Measurements from ENCODE around the gene ANKRD22. TPM values are rescaled to one million over a fixed set of nuclear protein-coding genes. Genes with fewer than 3 reads are reported as not detected.

ANKRD22 gene
- polyA plus RNA-seq, 2 of the 4 experiments (the other 2 are of a cell fraction): 0.53 to 0.59 TPM

DNA sequence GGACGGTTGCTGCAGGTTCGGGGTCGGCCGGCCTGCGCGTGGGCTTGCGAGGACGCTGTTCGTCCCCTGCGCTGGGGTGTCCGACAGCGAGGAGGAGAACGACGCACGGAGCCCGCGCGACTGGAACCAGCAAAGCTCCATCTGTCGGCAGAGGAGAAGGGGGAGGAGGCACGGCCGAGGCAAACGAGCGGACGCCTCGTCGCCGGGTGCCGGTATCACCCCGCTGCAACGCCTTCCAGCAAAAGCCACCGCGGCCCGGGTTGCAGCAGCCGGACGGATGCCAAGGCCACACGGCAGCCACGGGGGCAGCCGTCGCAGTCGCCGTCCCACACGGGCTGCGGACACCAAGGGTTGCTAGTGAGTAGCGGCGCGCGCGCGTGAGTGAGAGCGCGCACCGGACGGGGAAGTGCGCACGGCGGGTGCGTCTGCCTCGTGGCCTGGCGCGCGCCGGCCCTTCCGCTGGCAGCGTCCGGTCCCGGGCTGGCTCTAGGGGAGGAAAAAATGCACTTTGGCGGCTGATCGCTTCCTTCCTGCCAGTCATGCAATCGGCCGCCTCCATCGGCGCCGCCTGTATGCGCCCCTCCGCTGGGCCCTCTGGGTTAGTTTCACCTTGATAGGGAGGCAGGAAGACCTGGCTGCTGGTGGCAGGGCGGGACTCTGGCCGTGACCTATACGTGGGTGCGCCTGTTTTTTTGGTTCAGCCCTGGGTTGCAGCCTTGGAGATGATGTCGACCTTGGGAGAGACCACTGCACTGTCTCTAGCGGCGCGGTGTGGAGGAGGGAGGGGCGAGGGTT, 28.8 kb upstream of the ANKRD22 start (continued):
- TF ChIP-seq NFE2L2 (conservative IDR thresholded peaks at IDR 0.05; ENCODE audit: low read length) (no peak), EHF (CRISPR knock-in tag; IDR thresholded peaks at IDR 0.05) (no peak), REST (IDR thresholded peaks at IDR 0.05) (no peak), PHF8 (IDR thresholded peaks at IDR 0.05; ENCODE audit: borderline replicate concordance, low read depth) (peak; percentile 68), JUN (IDR thresholded peaks at IDR 0.05) (peak; percentile 43 to 78; a peak in 3 of 5 replicates), TFCP2L1 (CRISPR knock-in tag; IDR thresholded peaks at IDR 0.05) (0 out of 2 replicates have a peak, but pooled peaks have one; percentile 10), ESRRA (IDR thresholded peaks at IDR 0.05; ENCODE audit: borderline replicate concordance, low read length) (no peak; the same call in 1 of the 2 replicates), ZC3H11A (IDR thresholded peaks at IDR 0.05) (no peak), POLR2A (IDR thresholded peaks at IDR 0.05; ENCODE audit: low read length) (peak; percentile 53), NPAS2 (CRISPR knock-in tag; IDR thresholded peaks at IDR 0.05; ENCODE audit: borderline replicate concordance) (no peak), KDM1A (IDR thresholded peaks at IDR 0.05; ENCODE audit: low read depth) (no peak), TP53 (CRISPR knock-in tag; IDR thresholded peaks at IDR 0.05) (no peak), MYC (IDR thresholded peaks at IDR 0.05; ENCODE audit: borderline replicate concordance, low read length) (peak; percentile 82), CEBPB (IDR thresholded peaks at IDR 0.05) (no peak), HOXA7 (CRISPR knock-in tag; IDR thresholded peaks at IDR 0.05) (no peak), ATOH8 (CRISPR knock-in tag; IDR thresholded peaks at IDR 0.05; ENCODE audit: low read depth) (no peak), CHD4 (IDR thresholded peaks at IDR 0.05; ENCODE audit: borderline replicate concordance) (no peak), RFX5 (IDR thresholded peaks at IDR 0.05) (no peak), CBX8 (IDR thresholded peaks at IDR 0.05) (no peak), CHD2 (IDR thresholded peaks at IDR 0.05; ENCODE audit: low read length, partially characterized antibody) (no peak), EHMT2 (IDR thresholded peaks at IDR 0.05; ENCODE audit: low read depth) (no peak), FOSB (CRISPR knock-in tag; IDR thresholded peaks at IDR 0.05) (no peak), RARB (CRISPR knock-in tag; IDR thresholded peaks at IDR 0.05) (no peak), CBX2 (IDR thresholded peaks at IDR 0.05; ENCODE audit: borderline replicate concordance, low read depth) (no peak), RCOR1 (IDR thresholded peaks at IDR 0.05; ENCODE audit: low read depth, low read length) (no peak), SREBF2 (IDR thresholded peaks at IDR 0.05) (no peak)
- TF ChIP-seq, protein P1, sequence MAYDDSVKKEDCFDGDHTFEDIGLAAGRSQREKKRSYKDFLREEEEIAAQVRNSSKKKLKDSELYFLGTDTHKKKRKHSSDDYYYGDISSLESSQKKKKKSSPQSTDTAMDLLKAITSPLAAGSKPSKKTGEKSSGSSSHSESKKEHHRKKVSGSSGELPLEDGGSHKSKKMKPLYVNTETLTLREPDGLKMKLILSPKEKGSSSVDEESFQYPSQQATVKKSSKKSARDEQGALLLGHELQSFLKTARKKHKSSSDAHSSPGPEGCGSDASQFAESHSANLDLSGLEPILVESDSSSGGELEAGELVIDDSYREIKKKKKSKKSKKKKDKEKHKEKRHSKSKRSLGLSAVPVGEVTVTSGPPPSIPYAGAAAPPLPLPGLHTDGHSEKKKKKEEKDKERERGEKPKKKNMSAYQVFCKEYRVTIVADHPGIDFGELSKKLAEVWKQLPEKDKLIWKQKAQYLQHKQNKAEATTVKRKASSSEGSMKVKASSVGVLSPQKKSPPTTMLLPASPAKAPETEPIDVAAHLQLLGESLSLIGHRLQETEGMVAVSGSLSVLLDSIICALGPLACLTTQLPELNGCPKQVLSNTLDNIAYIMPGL (CRISPR knock-in tag; IDR thresholded peaks at IDR 0.05; ENCODE audit: borderline replicate concordance): no peak
- TF ChIP-seq, protein P2, sequence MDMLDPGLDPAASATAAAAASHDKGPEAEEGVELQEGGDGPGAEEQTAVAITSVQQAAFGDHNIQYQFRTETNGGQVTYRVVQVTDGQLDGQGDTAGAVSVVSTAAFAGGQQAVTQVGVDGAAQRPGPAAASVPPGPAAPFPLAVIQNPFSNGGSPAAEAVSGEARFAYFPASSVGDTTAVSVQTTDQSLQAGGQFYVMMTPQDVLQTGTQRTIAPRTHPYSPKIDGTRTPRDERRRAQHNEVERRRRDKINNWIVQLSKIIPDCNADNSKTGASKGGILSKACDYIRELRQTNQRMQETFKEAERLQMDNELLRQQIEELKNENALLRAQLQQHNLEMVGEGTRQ (IDR thresholded peaks at IDR 0.05): no peak
- TF ChIP-seq, protein P3, sequence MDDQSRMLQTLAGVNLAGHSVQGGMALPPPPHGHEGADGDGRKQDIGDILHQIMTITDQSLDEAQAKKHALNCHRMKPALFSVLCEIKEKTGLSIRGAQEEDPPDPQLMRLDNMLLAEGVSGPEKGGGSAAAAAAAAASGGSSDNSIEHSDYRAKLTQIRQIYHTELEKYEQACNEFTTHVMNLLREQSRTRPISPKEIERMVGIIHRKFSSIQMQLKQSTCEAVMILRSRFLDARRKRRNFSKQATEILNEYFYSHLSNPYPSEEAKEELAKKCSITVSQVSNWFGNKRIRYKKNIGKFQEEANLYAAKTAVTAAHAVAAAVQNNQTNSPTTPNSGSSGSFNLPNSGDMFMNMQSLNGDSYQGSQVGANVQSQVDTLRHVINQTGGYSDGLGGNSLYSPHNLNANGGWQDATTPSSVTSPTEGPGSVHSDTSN (IDR thresholded peaks at IDR 0.05): 0 out of 2 replicates have a peak, but pooled peaks have one; percentile 8
- TF ChIP-seq, protein P4, sequence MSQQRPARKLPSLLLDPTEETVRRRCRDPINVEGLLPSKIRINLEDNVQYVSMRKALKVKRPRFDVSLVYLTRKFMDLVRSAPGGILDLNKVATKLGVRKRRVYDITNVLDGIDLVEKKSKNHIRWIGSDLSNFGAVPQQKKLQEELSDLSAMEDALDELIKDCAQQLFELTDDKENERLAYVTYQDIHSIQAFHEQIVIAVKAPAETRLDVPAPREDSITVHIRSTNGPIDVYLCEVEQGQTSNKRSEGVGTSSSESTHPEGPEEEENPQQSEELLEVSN (IDR thresholded peaks at IDR 0.05; ENCODE audit: borderline replicate concordance, low read depth): peak; percentile 53

All from A549 (cell line).